ENCODE data around the gene CHAD.

CHAD gene

GRCh38 chr17:50468304-50469207 lies at the start of gene CHAD:
TSS of gene CHAD (minus strand) at chr17:50468880. CDS start at chr17:50468813, 67 bp downstream.
- no peak for DNase-seq

- no peak for DNase-seq
Measured at GRCh38 chr17:50517504-50518383, 49.1 kb upstream of the CHAD start.

- no peak for DNase-seq
Measured at GRCh38 chr17:50517011-50517410, 48.3 kb upstream of the CHAD start.

GRCh38 chr17:50514936-50515702 lies 46.4 kb upstream of the CHAD start:
- DNase-seq: no peak

GRCh38 chr17:50514388-50514787 lies 45.7 kb upstream of the CHAD start:
- no peak for DNase-seq

GRCh38 chr17:50513495-50513894 lies 44.8 kb upstream of the CHAD start:
- no peak for DNase-seq

- peak; percentile 54 for DNase-seq
Measured at GRCh38 chr17:50511058-50511457, 42.4 kb upstream of the CHAD start.

GRCh38 chr17:50508573-50509460 lies 40.1 kb upstream of the CHAD start:
- no peak for DNase-seq

GRCh38 chr17:50507871-50508572 lies 39.3 kb upstream of the CHAD start, which contains the start of gene MYCBPAP:
TSS of gene MYCBPAP (plus strand) at chr17:50508439. CDS start at chr17:50508675, 236 bp downstream.
- DNase-seq: peak; percentile 78

GRCh38 chr17:50506298-50506697 lies 37.6 kb upstream of the CHAD start:
- DNase-seq: no peak

- no peak for DNase-seq
Measured at GRCh38 chr17:50505591-50506130, 37.0 kb upstream of the CHAD start.

- no peak for DNase-seq
Measured at GRCh38 chr17:50502301-50502990, 33.8 kb upstream of the CHAD start.

GRCh38 chr17:50501054-50501453 lies 32.4 kb upstream of the CHAD start:
- no peak for DNase-seq

- DNase-seq: no peak
Measured at GRCh38 chr17:50499721-50500120, 31.0 kb upstream of the CHAD start.

GRCh38 chr17:50499270-50499669 lies 30.6 kb upstream of the CHAD start:
- no peak for DNase-seq

GRCh38 chr17:50498021-50498874 lies 29.6 kb upstream of the CHAD start:
- no peak for DNase-seq

GRCh38 chr17:50495918-50496317 lies 27.2 kb upstream of the CHAD start:
- DNase-seq: no peak

- no peak for DNase-seq
Measured at GRCh38 chr17:50495217-50495823, 26.6 kb upstream of the CHAD start.

GRCh38 chr17:50493744-50494143 lies 25.1 kb upstream of the CHAD start:
- DNase-seq: no peak
